ENCODE data around the gene STK11IP. TPM values are rescaled to one million over a fixed set of nuclear protein-coding genes. Genes with fewer than 3 reads are reported as not detected.

The STK11IP gene
- total RNA-seq, 3 donors from 2014 or later, result 11.2 to 16.7 (median 15.7) TPM

GRCh38 chr2:219563271-219563928 lies 34.3 kb upstream of the STK11IP start:
- Histone ChIP-seq H3K27ac (no peak overlapping the region), H3K27me3 (no peaks in the 10 kb centered on the region), H3K9me3 (no peaks in the 10 kb centered on the region), H3K4me3 (no peak overlapping the region), H3K4me1 (no peaks in the 10 kb centered on the region), H3K36me3 (no peaks in the 10 kb centered on the region)
- DNase-seq (ENCODE audit: low spot score in 2 of 2), result no peak
- intact Hi-C loops (cut with DNase I; ENCODE audit: low total_unique reads), result no loop called here
- TF ChIP-seq POLR2AphosphoS5 (IDR thresholded peaks at IDR 0.05) (no peak), POLR2A (IDR thresholded peaks at IDR 0.05) (no peak), CTCF (IDR thresholded peaks at IDR 0.05) (no peak)

GRCh38 chr2:219565130-219566080 lies 32.3 kb upstream of the STK11IP start:
- H3K36me3 ChIP-seq, result no peaks in the 10 kb centered on the region
- intact Hi-C loops (cut with DNase I; ENCODE audit: low total_unique reads), result no loop called here

GRCh38 chr2:219566640-219567039 lies 31.0 kb upstream of the STK11IP start:
- TF ChIP-seq POLR2AphosphoS5 (IDR thresholded peaks at IDR 0.05) (no peak), POLR2A (IDR thresholded peaks at IDR 0.05) (no peak), CTCF (IDR thresholded peaks at IDR 0.05) (no peak)
- DNase-seq (ENCODE audit: low spot score in 2 of 2), result no peak
- Histone ChIP-seq H3K9me3 (no peaks in the 10 kb centered on the region), H3K4me3 (no peak overlapping the region), H3K27me3 (no peaks in the 10 kb centered on the region), H3K36me3 (no peaks in the 10 kb centered on the region), H3K4me1 (no peaks in the 10 kb centered on the region), H3K27ac (no peak overlapping the region)
- intact Hi-C loops (cut with DNase I; ENCODE audit: low total_unique reads), result no loop called here

More at GRCh38 chr2:219565130-219566080, 32.3 kb upstream of the STK11IP start:
- H3K4me1 ChIP-seq, result no peaks in the 10 kb centered on the region
- H3K4me3 ChIP-seq, result no peak overlapping the region
- TF ChIP-seq CTCF (IDR thresholded peaks at IDR 0.05), result no peak
- H3K27me3 ChIP-seq, result no peaks in the 10 kb centered on the region
- DNase-seq (ENCODE audit: low spot score in 2 of 2), result no peak
- no peaks in the 10 kb centered on the region for H3K9me3 ChIP-seq
- no peak overlapping the region for H3K27ac ChIP-seq

- Histone ChIP-seq H3K27ac (no peak overlapping the region), H3K4me1 (no peaks in the 10 kb centered on the region), H3K36me3 (no peaks in the 10 kb centered on the region), H3K27me3 (no peaks in the 10 kb centered on the region), H3K9me3 (no peaks in the 10 kb centered on the region), H3K4me3 (no peak overlapping the region)
- intact Hi-C loops (cut with DNase I; ENCODE audit: low total_unique reads), result no loop called here
- TF ChIP-seq POLR2AphosphoS5 (IDR thresholded peaks at IDR 0.05), result no peak
- no peak for TF ChIP-seq POLR2A (IDR thresholded peaks at IDR 0.05)
- no peak for TF ChIP-seq CTCF (IDR thresholded peaks at IDR 0.05)
- DNase-seq (ENCODE audit: low spot score in 2 of 2), result no peak
These were observed 30.5 kb upstream of the STK11IP start for GRCh38 chr2:219567131-219567530.

GRCh38 chr2:219567791-219568361 lies 29.8 kb upstream of the STK11IP start:
- H3K27me3 ChIP-seq, result no peaks in the 10 kb centered on the region
- no peaks in the 10 kb centered on the region for H3K4me1 ChIP-seq
- intact Hi-C loops (cut with DNase I; ENCODE audit: low total_unique reads), result no loop called here
- TF ChIP-seq POLR2AphosphoS5 (IDR thresholded peaks at IDR 0.05) (no peak), POLR2A (IDR thresholded peaks at IDR 0.05) (no peak), CTCF (IDR thresholded peaks at IDR 0.05) (no peak)
- H3K9me3 ChIP-seq, result no peaks in the 10 kb centered on the region
- no peak overlapping the region for H3K27ac ChIP-seq
- no peaks in the 10 kb centered on the region for H3K36me3 ChIP-seq
- H3K4me3 ChIP-seq, result no peak overlapping the region
- DNase-seq (ENCODE audit: low spot score in 2 of 2), result no peak
